Embryonic facial prominence (tissue), 1 donor: ENCODE data around the gene IL4R.
A peak's percentile ranks its signal among the peaks of the same experiment; 100 is the strongest.
"Not testable (repeated sequence)": the region's sequence is repeated elsewhere in the genome, so short reads cannot be mapped to it uniquely, and the experiment has no call there.

ENCODE experiments used
- DNase-seq: peaks from one replicate; pipeline ENCODE4 v3.0.0-alpha.2; 2016; ENCODE audit errors: extremely low spot score

The IL4R gene

GRCh38 chr16:27313422-27314160 lies at the start of gene IL4R:
IL4R (plus strand) TSS chr16:27313974; CDS start chr16:27340204, 26,230 bp downstream.
- no peak for DNase-seq

GRCh38 chr16:27264151-27264550 lies 49.6 kb upstream of the IL4R start:
- no peak for DNase-seq

- no peak for DNase-seq
Observed at GRCh38 chr16:27265982-27266381, 47.8 kb upstream of the IL4R start.

- no peak for DNase-seq
Observed at GRCh38 chr16:27267037-27267677, 46.6 kb upstream of the IL4R start.

GRCh38 chr16:27268376-27269299 lies 45.1 kb upstream of the IL4R start, which contains the start of gene NSMCE1:
NSMCE1 (minus strand) TSS chr16:27268772; CDS start chr16:27257570, 11,202 bp downstream.
- DNase-seq, result peak; percentile 92

GRCh38 chr16:27269300-27270150 lies 44.2 kb upstream of the IL4R start:
- DNase-seq, result no peak

GRCh38 chr16:27270349-27270748 lies 43.4 kb upstream of the IL4R start:
- no peak for DNase-seq

- DNase-seq, result no peak
Observed at GRCh38 chr16:27272076-27272475, 41.7 kb upstream of the IL4R start.

- DNase-seq, result not testable (repeated sequence)
Observed at GRCh38 chr16:27272697-27273096, 41.1 kb upstream of the IL4R start.

- no peak for DNase-seq
Observed at GRCh38 chr16:27273330-27273669, 40.5 kb upstream of the IL4R start.

GRCh38 chr16:27273670-27274423 lies 39.9 kb upstream of the IL4R start:
- DNase-seq, result no peak

- not testable (repeated sequence) for DNase-seq
Observed at GRCh38 chr16:27274424-27274874, 39.3 kb upstream of the IL4R start.

- no peak for DNase-seq
Observed at GRCh38 chr16:27275394-27275793, 38.4 kb upstream of the IL4R start.

- no peak for DNase-seq
Observed at GRCh38 chr16:27281243-27281642, 32.5 kb upstream of the IL4R start.

- DNase-seq, result no peak
Observed at GRCh38 chr16:27284865-27285675, 28.7 kb upstream of the IL4R start.

- DNase-seq, result no peak
Observed at GRCh38 chr16:27285676-27286196, 28.0 kb upstream of the IL4R start.

GRCh38 chr16:27286451-27286850 lies 27.3 kb upstream of the IL4R start:
- no peak for DNase-seq

GRCh38 chr16:27287051-27287811 lies 26.5 kb upstream of the IL4R start:
- DNase-seq, result no peak

- no peak for DNase-seq
Observed at GRCh38 chr16:27287887-27288286, 25.9 kb upstream of the IL4R start.
